Aorta (tissue), 5 donors: ENCODE measurements around the gene NDRG3. TPM values are rescaled to one million over a fixed set of nuclear protein-coding genes. Genes with fewer than 3 reads are reported as not detected.
"Not testable (repeated sequence)": the region's sequence is repeated elsewhere in the genome, so short reads cannot be mapped to it uniquely, and the experiment has no call there.

Experiments used
- ATAC-seq: fragments of 200-7000 bp; cut with Tn5 transposase; one replicate; pipeline ENCODE4 v1.9.1; 2022; ENCODE audit warnings: moderate library complexity; ENCODE audit not compliant: low FRiP score
- DNase-seq, 2 donors: peaks; one replicate each; pipeline ENCODE4 v3.0.0-alpha.2; 2020
- H3K27ac ChIP-seq, 2 donors: one replicate each; pipeline ENCODE4 v1.5.1; 2013; ENCODE audit warnings: low read length in 2 of 2, mild to moderate bottlenecking in 2 of 2, moderate library complexity in 2 of 2, control low read depth in 1 of 2, inconsistent platforms in 1 of 2, low read depth in 1 of 2
- H3K27me3 ChIP-seq, 2 donors: one replicate each; pipeline ENCODE4 v1.6.1; 2013; ENCODE audit warnings: control low read depth in 1 of 2, low read length in 1 of 2, mild to moderate bottlenecking in 1 of 2, moderate library complexity in 1 of 2; ENCODE audit not compliant: insufficient read depth in 2 of 2, control insufficient read depth in 1 of 2
- H3K36me3 ChIP-seq, 2 donors: one replicate each; pipeline ENCODE4 v1.6.1; 2013; ENCODE audit warnings: control low read depth in 1 of 2, low read length in 1 of 2, mild to moderate bottlenecking in 1 of 2; ENCODE audit not compliant: insufficient read depth in 2 of 2, control insufficient read depth in 1 of 2
- H3K4me1 ChIP-seq, 2 donors: one replicate each; pipeline ENCODE4 v1.6.1; 2013; ENCODE audit warnings: low read length in 2 of 2, control low read depth in 1 of 2, mild to moderate bottlenecking in 1 of 2, moderate library complexity in 1 of 2; ENCODE audit not compliant: insufficient read depth in 2 of 2, control insufficient read depth in 1 of 2
- H3K4me3 ChIP-seq, 2 donors: one replicate each; pipeline ENCODE4 v1.5.1; 2013; ENCODE audit warnings: low read length in 2 of 2, control low read depth in 1 of 2, mild to moderate bottlenecking in 1 of 2
- H3K9me3 ChIP-seq: one replicate; pipeline ENCODE4 v1.6.1; 2013; ENCODE audit warnings: mild to moderate bottlenecking, low read length; ENCODE audit not compliant: control insufficient read depth
- WGBS, 2 donors: extraction: QIAGEN DNeasy Blood & Tissue Kit; methylation state at CpG; one replicate each; pipeline ENCODE4 v1.1.7; 2013; 5-methylcytosine and 5-hydroxymethylcytosine counted together
- intact Hi-C, 2 donors: fragments of 100-400 bp; cut with DNase I; formaldehyde crosslinking; loops; one replicate each; pipeline versions ENCODE4 v1.14.2 to v1.15.0; 2022
- polyA plus RNA-seq, 2 donors: library from polyadenylated mRNA; stranded (reverse); fragments of 200-250 nt; gene quantifications; one replicate each; pipeline ENCODE4 v1.2.3, GENCODE V29; 2013
- total RNA-seq, 2 donors: library from RNA; stranded (reverse); fragmentation: NEBNext Ultra II Directional; extraction: Animal tissue kit (Norgen Biotek cat#: 25700); gene quantifications; one replicate each; pipeline ENCODE4 v1.2.1, GENCODE V29; 2021
- donor health status: healthy with polysubstance abuse.
- donor health status: Bipolar disorder and iron deficiency.
- donor health status: DM: no; HTN: no; CAD: no.
- donor health status: DM: no; HTN: no; CAD: no.
- donor health status: DM: yes; HTN: yes; CAD: no.

The NDRG3 gene
- total and polyA plus RNA-seq, 4 donors, result 31.4 to 37.6 (median 33.8) TPM

DNA sequence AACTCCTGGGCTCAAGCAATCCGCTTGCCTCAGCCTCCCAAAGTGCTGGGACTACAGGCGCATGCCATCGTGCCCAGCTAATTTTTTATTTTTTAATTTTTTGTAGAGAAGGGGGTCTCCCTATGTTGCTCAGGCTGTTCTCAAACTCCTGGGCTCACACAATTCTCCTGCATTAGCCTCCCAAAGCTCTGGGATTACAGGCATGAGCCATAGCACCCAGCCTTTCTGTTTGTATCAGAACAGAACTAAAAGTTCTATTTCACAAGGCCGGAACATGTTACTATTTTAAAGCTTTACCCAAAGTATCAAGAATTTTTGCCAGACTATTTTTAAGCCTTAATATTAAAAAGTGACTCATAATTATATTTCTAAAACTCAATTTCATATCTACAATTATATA is 42.4 kb downstream of the NDRG3 start:
- WGBS, 2 donors, result 23 to 25% methylated on average over 4 of the region's 4 CpGs
- DNase-seq (no peak), ATAC-seq (peak; percentile 66)
- peaks cover 1 to 2% of the 10 kb centered on the region in 2 donors for H3K4me1 ChIP-seq
- intact Hi-C loops, result loop anchor here in 1 of 2 donors (5.0 kb wide), 1 partner anchor 44 kb away; the partner anchor contains the start of gene NDRG3
- no peak overlapping the region for H3K4me3 ChIP-seq
- H3K27me3 ChIP-seq, result no peaks in the 10 kb centered on the region
- H3K27ac ChIP-seq, result peak overlapping the region; percentile 70 to 88
- H3K36me3 ChIP-seq, result no peaks in the 10 kb centered on the region
- H3K9me3 ChIP-seq, result no peaks in the 10 kb centered on the region

DNA sequence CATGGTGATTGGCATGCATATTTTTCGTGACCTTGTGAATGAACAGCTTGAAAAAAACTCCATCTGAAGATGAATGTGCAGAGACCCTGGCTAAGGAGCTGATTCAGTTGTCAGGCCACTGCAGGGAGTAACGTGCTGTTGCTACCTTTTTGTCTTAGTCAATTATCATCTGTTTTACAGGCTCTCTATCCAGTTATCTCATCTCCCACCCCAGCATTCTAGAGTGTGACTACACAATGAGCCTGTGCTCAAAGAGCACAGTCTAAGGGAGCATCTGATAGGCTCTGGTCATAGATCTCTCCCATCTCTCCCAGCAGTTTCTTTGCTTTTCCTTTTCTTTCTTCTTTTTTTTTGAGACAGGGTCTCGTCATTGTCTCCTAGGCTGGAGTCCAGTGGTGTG is 45.5 kb downstream of the NDRG3 start:
- WGBS, 2 donors, result 83 to 85% methylated on average over 3 of the region's 3 CpGs
- H3K27ac ChIP-seq, result no peak overlapping the region
- ATAC-seq (no peak), DNase-seq (no peak)
- H3K27me3 ChIP-seq, result no peaks in the 10 kb centered on the region
- intact Hi-C loops, result loop anchor here in 1 of 2 donors (5.0 kb wide), 1 partner anchor 47 kb away; the partner anchor contains the start of gene NDRG3
- no peaks in the 10 kb centered on the region for H3K36me3 ChIP-seq
- H3K9me3 ChIP-seq, result no peaks in the 10 kb centered on the region
- peaks cover 0 to 1% of the 10 kb centered on the region in 2 donors for H3K4me1 ChIP-seq
- no peak overlapping the region for H3K4me3 ChIP-seq

DNA sequence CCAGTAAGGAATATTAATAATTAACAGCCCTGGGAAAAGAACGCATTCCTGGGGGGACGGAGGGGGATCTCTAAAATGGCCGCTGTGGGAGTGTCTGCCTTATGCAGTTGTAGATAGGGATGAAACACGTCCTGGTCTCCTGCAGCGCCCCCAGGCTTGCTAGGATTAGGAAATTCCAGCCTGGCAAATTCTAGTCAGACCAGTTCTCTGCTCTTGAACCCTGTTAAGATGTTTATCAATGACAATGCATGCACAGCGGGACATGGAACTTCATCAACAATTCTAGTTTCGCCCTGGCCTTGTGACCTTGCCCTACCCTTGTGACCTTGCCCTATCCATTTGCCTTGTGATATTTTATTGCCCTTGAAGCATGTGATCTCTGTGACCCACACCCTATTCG is 50.4 kb downstream of the NDRG3 start:
- H3K4me3 ChIP-seq, ATAC-seq, H3K27me3 ChIP-seq, H3K4me1 ChIP-seq, H3K27ac ChIP-seq, DNase-seq, H3K9me3 ChIP-seq, H3K36me3 ChIP-seq, intact Hi-C loops: not testable (repeated sequence)
- 86 to 96% methylated on average over 8 of the region's 8 CpGs for WGBS, 2 donors

DNA sequence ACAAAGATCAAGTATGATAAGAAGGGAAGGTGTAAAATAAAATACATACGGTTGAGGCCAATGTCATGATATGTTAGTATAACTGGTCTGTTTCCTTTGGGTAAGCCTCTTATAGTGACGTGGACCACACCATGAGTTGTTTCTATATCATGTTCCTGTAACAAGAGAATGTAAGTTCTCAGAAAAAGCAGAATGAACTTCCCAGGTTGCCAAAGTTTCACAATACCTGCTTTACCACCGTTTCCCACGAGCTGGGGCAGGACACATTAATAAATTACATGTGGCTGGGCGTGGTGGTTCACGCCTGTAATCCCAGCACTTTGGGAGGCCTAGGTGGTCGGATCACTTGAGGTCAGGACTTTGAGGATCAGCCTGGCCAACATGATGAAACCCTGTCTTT is 57.3 kb downstream of the NDRG3 start:
- no peak overlapping the region for H3K4me3 ChIP-seq
- WGBS, 2 donors, result 84 to 88% methylated on average over 7 of the region's 7 CpGs
- ATAC-seq (no peak), DNase-seq (no peak)
- no peak overlapping the region for H3K27ac ChIP-seq
- intact Hi-C loops, result no loop called here
- no peaks in the 10 kb centered on the region for H3K4me1 ChIP-seq
- H3K27me3 ChIP-seq, result no peaks in the 10 kb centered on the region
- no peaks in the 10 kb centered on the region for H3K9me3 ChIP-seq
- peaks cover 2 to 3% of the 10 kb centered on the region in 2 donors for H3K36me3 ChIP-seq

DNA sequence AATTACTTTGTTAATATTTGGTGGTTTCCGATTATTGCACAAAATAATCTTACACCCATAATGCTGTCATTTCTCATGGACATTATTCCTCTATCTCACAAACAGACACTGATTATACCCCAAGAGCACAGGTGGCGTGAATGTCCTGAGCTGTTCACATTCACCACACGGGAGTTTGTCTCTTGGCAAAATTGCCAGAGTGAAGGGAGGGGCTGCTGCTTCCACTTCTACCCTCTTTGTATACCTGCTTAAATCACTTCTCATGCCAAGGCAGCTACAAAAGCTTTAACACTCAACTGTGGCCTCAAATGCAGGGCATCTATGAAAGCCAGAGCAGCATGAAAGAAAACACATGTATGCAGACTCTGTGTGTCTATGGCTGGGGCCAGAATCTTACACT is 58.0 kb downstream of the NDRG3 start:
- Histone ChIP-seq H3K36me3 (peaks cover 2 to 3% of the 10 kb centered on the region in 2 donors), H3K27ac (no peak overlapping the region), H3K27me3 (no peaks in the 10 kb centered on the region), H3K4me3 (no peak overlapping the region), H3K9me3 (no peaks in the 10 kb centered on the region), H3K4me1 (no peaks in the 10 kb centered on the region)
- 77 to 83% methylated on average over 3 of the region's 3 CpGs for WGBS, 2 donors
- intact Hi-C loops, result no loop called here
- DNase-seq, result no peak
- ATAC-seq, result no peak

DNA sequence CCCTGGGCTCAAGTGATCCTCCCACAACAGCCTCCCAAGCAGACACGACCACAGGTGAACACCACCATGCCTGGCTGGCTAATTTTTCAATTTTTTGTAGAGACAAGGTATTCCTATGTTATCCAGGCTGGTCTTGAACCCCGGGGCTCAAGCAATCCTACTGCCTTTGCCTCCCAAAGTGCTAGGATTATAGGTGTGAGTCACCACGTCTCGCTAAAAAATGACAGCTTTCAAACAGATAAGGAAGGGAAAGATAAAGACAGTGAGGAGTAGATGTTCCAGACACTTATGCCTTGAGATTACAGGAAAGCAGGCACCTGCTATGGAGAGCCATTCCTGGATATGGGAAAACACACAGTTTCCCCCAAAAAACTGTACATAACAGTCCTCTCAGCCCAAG is 58.9 kb downstream of the NDRG3 start:
- Histone ChIP-seq H3K27ac (no peak overlapping the region), H3K27me3 (no peaks in the 10 kb centered on the region), H3K4me1 (no peaks in the 10 kb centered on the region), H3K4me3 (no peak overlapping the region), H3K9me3 (no peaks in the 10 kb centered on the region), H3K36me3 (peaks cover 3 to 4% of the 10 kb centered on the region in 2 donors)
- DNase-seq, result no peak
- ATAC-seq, result no peak
- intact Hi-C loops, result no loop called here
- WGBS, 2 donors, result 86 to 90% methylated on average over 4 of the region's 4 CpGs

DNA sequence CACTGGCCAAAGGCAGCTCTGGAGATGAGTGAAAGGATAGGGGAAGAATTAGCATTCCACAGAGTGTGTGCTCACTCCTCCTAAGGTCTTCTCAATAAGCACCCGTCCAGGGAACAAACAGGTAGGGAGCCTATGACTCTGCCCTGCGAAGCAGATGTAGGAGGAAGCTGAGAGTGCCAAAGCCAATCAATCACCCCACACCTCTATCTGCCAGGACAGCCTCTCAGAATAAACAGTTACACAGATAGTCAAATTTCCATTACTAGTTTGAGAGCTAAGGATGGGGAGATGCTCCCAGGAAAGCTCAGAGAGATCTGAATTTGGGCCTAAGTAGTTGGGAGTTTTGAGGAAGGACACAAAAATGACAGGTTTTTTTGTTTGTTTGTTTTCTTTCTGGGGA is 59.4 kb downstream of the NDRG3 start:
- intact Hi-C loops, result no loop called here
- H3K4me3 ChIP-seq, result no peak overlapping the region
- DNase-seq (no peak), ATAC-seq (no peak)
- H3K27ac ChIP-seq, result no peak overlapping the region
- H3K9me3 ChIP-seq, result no peaks in the 10 kb centered on the region
- H3K4me1 ChIP-seq, result no peaks in the 10 kb centered on the region
- 81 to 90% methylated on average over 2 of the region's 2 CpGs for WGBS, 2 donors
- peaks cover 3 to 4% of the 10 kb centered on the region in 2 donors for H3K36me3 ChIP-seq
- H3K27me3 ChIP-seq, result no peaks in the 10 kb centered on the region

DNA sequence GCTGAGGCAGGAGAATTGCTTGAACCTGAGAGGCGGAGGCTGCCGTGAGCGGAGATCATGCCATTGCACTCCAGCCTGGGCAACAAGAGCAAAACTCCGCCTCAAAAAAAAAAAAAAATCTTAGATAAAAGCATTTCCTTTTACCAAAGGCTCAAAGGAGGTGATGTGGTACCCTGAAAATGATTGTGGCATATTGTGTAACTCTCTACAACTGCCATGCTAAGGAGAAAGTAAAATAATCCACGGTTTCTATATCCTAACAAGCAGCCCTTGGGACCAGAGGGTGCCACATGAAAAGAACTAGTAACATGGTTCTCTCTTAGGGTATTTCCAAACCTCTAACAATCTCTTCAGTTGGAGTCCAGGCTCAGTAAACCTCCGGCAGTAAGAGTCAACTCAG is 61.1 kb downstream of the NDRG3 start:
- no peak for ATAC-seq
- WGBS, 2 donors, result 94 to 97% methylated on average over 6 of the region's 6 CpGs
- H3K36me3 ChIP-seq, result peaks cover 3 to 4% of the 10 kb centered on the region in 2 donors
- no peak overlapping the region for H3K4me3 ChIP-seq
- H3K4me1 ChIP-seq, result no peaks in the 10 kb centered on the region
- no peaks in the 10 kb centered on the region for H3K9me3 ChIP-seq
- DNase-seq, result no peak
- intact Hi-C loops, result no loop called here
- no peaks in the 10 kb centered on the region for H3K27me3 ChIP-seq
- H3K27ac ChIP-seq, result no peak overlapping the region

DNA sequence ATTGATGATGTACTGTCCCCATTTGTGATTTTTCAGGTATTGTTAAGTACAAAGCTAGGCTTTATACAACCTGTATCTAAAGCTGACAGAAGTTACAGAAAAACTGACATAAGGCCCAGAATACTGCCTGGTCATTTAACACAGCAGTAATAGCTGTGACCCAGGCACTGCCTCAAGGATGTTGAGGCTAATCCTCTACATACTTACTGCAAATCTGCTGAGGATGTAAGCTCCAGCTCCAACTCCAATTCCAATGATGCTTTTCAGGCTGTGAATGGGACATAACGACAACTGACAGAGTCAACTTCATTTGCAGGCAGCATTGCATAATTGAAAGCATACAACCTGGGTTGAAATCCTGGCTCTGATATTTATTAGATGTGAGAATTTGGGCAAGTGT is 63.6 kb downstream of the NDRG3 start:
- Histone ChIP-seq H3K9me3 (no peaks in the 10 kb centered on the region), H3K4me1 (no peaks in the 10 kb centered on the region), H3K4me3 (no peak overlapping the region), H3K27me3 (no peaks in the 10 kb centered on the region), H3K27ac (no peak overlapping the region), H3K36me3 (peaks cover 3 to 5% of the 10 kb centered on the region in 2 donors)
- no peak for ATAC-seq
- DNase-seq, result no peak
- WGBS, 2 donors, result 88 to 89% methylated on average over 1 of the region's 1 CpG
- intact Hi-C loops, result no loop called here
